ENCODE data around the gene SLC35C1. TPM values are rescaled to one million over a fixed set of nuclear protein-coding genes. Genes with fewer than 3 reads are reported as not detected.

The SLC35C1 gene
- total RNA-seq, 1 donor from 2014 or later: 24.7 TPM

- peaks cover 4% of the 10 kb centered on the region for H3K4me1 ChIP-seq
- no peaks in the 10 kb centered on the region for H3K27me3 ChIP-seq (ENCODE audit: low read depth)
- peak; percentile 59 for DNase-seq
- H3K4me3 ChIP-seq: peak overlapping the region; percentile 64
- no peaks in the 10 kb centered on the region for H3K36me3 ChIP-seq
- ATAC-seq: peak; percentile 85 to 90
- TF ChIP-seq CTCF (IDR thresholded peaks at IDR 0.05): peak; percentile 92
- peak overlapping the region; percentile 66 for H3K27ac ChIP-seq
- intact Hi-C loops (cut with DNase I): no loop called here
- no peaks in the 10 kb centered on the region for H3K9me3 ChIP-seq
These were observed 33.8 kb upstream of the SLC35C1 start for GRCh38 chr11:45771193-45771565.

- H3K36me3 ChIP-seq: no peaks in the 10 kb centered on the region
- ATAC-seq: peak; percentile 98 to 99
- no peaks in the 10 kb centered on the region for H3K27me3 ChIP-seq (ENCODE audit: low read depth)
- TF ChIP-seq CTCF (IDR thresholded peaks at IDR 0.05): peak; percentile 91
- peak; percentile 90 for DNase-seq
- peak overlapping the region; percentile 66 for H3K27ac ChIP-seq
- H3K4me3 ChIP-seq: peak overlapping the region; percentile 64
- intact Hi-C loops (cut with DNase I): no loop called here
- peaks cover 4% of the 10 kb centered on the region for H3K4me1 ChIP-seq
- H3K9me3 ChIP-seq: no peaks in the 10 kb centered on the region
These were observed 33.1 kb upstream of the SLC35C1 start for GRCh38 chr11:45771566-45772448.

GRCh38 chr11:45772449-45772774 lies 32.5 kb upstream of the SLC35C1 start:
- no peaks in the 10 kb centered on the region for H3K27me3 ChIP-seq (ENCODE audit: low read depth)
- intact Hi-C loops (cut with DNase I): no loop called here
- no peaks in the 10 kb centered on the region for H3K36me3 ChIP-seq
- no peak for TF ChIP-seq CTCF (IDR thresholded peaks at IDR 0.05)
- ATAC-seq (no peak), DNase-seq (no peak)
- H3K9me3 ChIP-seq: no peaks in the 10 kb centered on the region
- peak overlapping the region; percentile 66 for H3K27ac ChIP-seq
- no peak overlapping the region for H3K4me3 ChIP-seq
- H3K4me1 ChIP-seq: peaks cover 4% of the 10 kb centered on the region

GRCh38 chr11:45772986-45773785 lies 31.8 kb upstream of the SLC35C1 start:
- no peak for DNase-seq
- intact Hi-C loops (cut with DNase I): no loop called here
- H3K27me3 ChIP-seq (ENCODE audit: low read depth): no peaks in the 10 kb centered on the region
- no peaks in the 10 kb centered on the region for H3K36me3 ChIP-seq
- ATAC-seq: no peak
- no peaks in the 10 kb centered on the region for H3K9me3 ChIP-seq
- H3K27ac ChIP-seq: no peak overlapping the region
- H3K4me3 ChIP-seq: no peak overlapping the region
- peaks cover 4% of the 10 kb centered on the region for H3K4me1 ChIP-seq
- no peak for TF ChIP-seq CTCF (IDR thresholded peaks at IDR 0.05)

GRCh38 chr11:45773786-45774655 lies 30.9 kb upstream of the SLC35C1 start:
- Histone ChIP-seq H3K27me3 (ENCODE audit: low read depth) (no peaks in the 10 kb centered on the region), H3K36me3 (no peaks in the 10 kb centered on the region), H3K4me3 (no peak overlapping the region), H3K4me1 (peaks cover 4% of the 10 kb centered on the region), H3K9me3 (no peaks in the 10 kb centered on the region), H3K27ac (no peak overlapping the region)
- no peak for DNase-seq
- intact Hi-C loops (cut with DNase I): no loop called here
- ATAC-seq: no peak
- no peak for TF ChIP-seq CTCF (IDR thresholded peaks at IDR 0.05)

Measured in lower lobe of right lung (tissue), 2 donors.